Neural progenitor cell (in vitro differentiated cells): ENCODE data around the gene TBC1D9. TPM values are rescaled to one million over a fixed set of nuclear protein-coding genes. Genes with fewer than 3 reads are reported as not detected.

Experiments
- DNase-seq: peaks from one replicate; pipeline ENCODE4 v3.0.0-alpha.2; 2016; ENCODE audit warnings: low spot score
- H2AFZ ChIP-seq: fragments of 200-600 bp; sonication (generic); replicated peaks from 2 replicates; pipeline ENCODE4 v1.6.1; 2016; ENCODE audit warnings: antibody characterized with exemption
- H3F3A ChIP-seq: fragments of 200-600 bp; sonication (generic); 2 replicates; pipeline ENCODE4 v1.6.1; 2016; ENCODE audit warnings: antibody characterized with exemption, low read depth
- H3K27ac ChIP-seq: fragments of 200-600 bp; sonication (generic); 2 replicates; pipeline ENCODE4 v1.5.1; 2016; ENCODE audit warnings: mild to moderate bottlenecking
- H3K27me3 ChIP-seq: fragments of 200-600 bp; sonication (generic); 2 replicates; pipeline ENCODE4 v1.6.1; 2016; ENCODE audit warnings: mild to moderate bottlenecking, moderate library complexity
- H3K36me3 ChIP-seq: fragments of 200-600 bp; sonication (generic); 2 replicates; pipeline ENCODE4 v1.5.1; 2016
- H3K4me1 ChIP-seq: fragments of 200-600 bp; sonication (generic); 2 replicates; pipeline ENCODE4 v1.6.1; 2016; ENCODE audit warnings: mixed run types
- H3K4me2 ChIP-seq: fragments of 200-600 bp; sonication (generic); 2 replicates; pipeline ENCODE4 v1.6.1; 2016
- H3K4me3 ChIP-seq: fragments of 200-600 bp; sonication (generic); 2 replicates; pipeline ENCODE4 v1.5.1; 2016
- H3K79me2 ChIP-seq: fragments of 200-600 bp; sonication (generic); 2 replicates; pipeline ENCODE4 v1.6.1; 2016; ENCODE audit warnings: low read depth
- H3K9ac ChIP-seq: fragments of 200-600 bp; sonication (generic); 2 replicates; pipeline ENCODE4 v1.6.1; 2016
- H3K9me3 ChIP-seq: fragments of 200-600 bp; sonication (generic); 2 replicates; pipeline ENCODE4 v1.5.1; 2016; ENCODE audit warnings: low read depth
- H4K20me1 ChIP-seq: fragments of 200-600 bp; sonication (generic); 2 replicates; pipeline ENCODE4 v1.6.1; 2016; ENCODE audit warnings: low read depth
- H3K27ac Mint-ChIP-seq: 3 replicates; pipeline ENCODE4 v1.8.0; 2021; ENCODE audit warnings: mixed read lengths
- H3K27me3 Mint-ChIP-seq: 2 replicates; pipeline ENCODE4 v1.8.0; 2022; ENCODE audit warnings: low read depth, mild to moderate bottlenecking, inconsistent platforms, moderate library complexity, mixed read lengths; ENCODE audit not compliant: insufficient read depth
- H3K36me3 Mint-ChIP-seq: 3 replicates; pipeline ENCODE4 v1.8.0; 2021; ENCODE audit warnings: mixed read lengths
- H3K4me1 Mint-ChIP-seq: 3 replicates; pipeline ENCODE4 v1.8.0; 2021; ENCODE audit warnings: mixed read lengths
- H3K4me3 Mint-ChIP-seq: 3 replicates; pipeline ENCODE4 v1.8.0; 2021; ENCODE audit warnings: mild to moderate bottlenecking, moderate library complexity, mixed read lengths
- H3K9me3 Mint-ChIP-seq: 3 replicates; pipeline ENCODE4 v1.8.0; 2020; ENCODE audit warnings: mixed read lengths
- EZH2 ChIP-seq: fragments of 200-600 bp; sonication (generic); IDR thresholded peaks from 2 replicates; pipeline ENCODE4 v1.6.1; 2017; ENCODE audit warnings: antibody characterized with exemption, mild to moderate bottlenecking, moderate library complexity
- EZH2phosphoT487 ChIP-seq: fragments of 200-600 bp; sonication (generic); IDR thresholded peaks from 2 replicates; pipeline ENCODE4 v1.6.1; 2017; ENCODE audit warnings: antibody characterized with exemption
- total RNA-seq: library from RNA; depleted of rRNA; stranded (reverse); fragments of >200 nt; gene quantifications from 2 replicates; pipeline ENCODE4 v1.2.3, GENCODE V29; 2015; ENCODE audit warnings: low replicate concordance
- TF ChIP-seq, protein P1 (sequence below): fragments of 200-600 bp; sonication (generic); IDR thresholded peaks from 2 replicates; pipeline ENCODE4 v1.5.1; 2017; ENCODE audit warnings: antibody characterized with exemption, mild to moderate bottlenecking

The TBC1D9 gene
- total RNA-seq, 1 donor from 2014 or later, result 11.3 TPM

DNA sequence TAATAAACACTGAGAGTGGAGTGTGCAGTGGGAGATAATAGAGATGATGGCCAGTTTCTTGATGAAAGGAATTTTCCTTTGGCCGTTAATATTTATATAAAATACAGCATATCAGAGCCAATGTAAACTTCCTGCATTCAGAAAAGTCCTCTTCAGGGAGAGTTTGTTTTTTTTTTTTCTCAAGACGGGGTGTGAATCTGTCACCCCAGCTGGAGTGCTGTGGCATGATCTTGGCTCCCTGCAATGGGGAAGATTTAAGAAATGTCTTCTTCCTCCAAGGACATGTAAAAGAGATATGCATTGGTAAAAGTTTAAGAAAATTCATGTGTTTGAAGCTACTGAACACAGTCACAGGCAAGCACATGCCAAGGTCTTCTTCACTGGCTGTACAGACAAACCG lies 25.4 kb upstream of the TBC1D9 start:
- Histone ChIP-seq H3F3A (no peaks in the 10 kb centered on the region), H3K27me3 (no peaks in the 10 kb centered on the region), H3K4me1 (no peaks in the 10 kb centered on the region), H3K9me3 (no peaks in the 10 kb centered on the region), H3K9ac (no peak overlapping the region), H3K27ac (no peak overlapping the region), H3K79me2 (no peaks in the 10 kb centered on the region), H3K4me2 (no peak overlapping the region), H4K20me1 (no peaks in the 10 kb centered on the region), H3K36me3 (no peaks in the 10 kb centered on the region), H3K4me3 (no peak overlapping the region), H2AFZ (no peak overlapping the region)
- TF ChIP-seq EZH2phosphoT487 (no peak), EZH2 (no peak)
- TF ChIP-seq, protein P1, sequence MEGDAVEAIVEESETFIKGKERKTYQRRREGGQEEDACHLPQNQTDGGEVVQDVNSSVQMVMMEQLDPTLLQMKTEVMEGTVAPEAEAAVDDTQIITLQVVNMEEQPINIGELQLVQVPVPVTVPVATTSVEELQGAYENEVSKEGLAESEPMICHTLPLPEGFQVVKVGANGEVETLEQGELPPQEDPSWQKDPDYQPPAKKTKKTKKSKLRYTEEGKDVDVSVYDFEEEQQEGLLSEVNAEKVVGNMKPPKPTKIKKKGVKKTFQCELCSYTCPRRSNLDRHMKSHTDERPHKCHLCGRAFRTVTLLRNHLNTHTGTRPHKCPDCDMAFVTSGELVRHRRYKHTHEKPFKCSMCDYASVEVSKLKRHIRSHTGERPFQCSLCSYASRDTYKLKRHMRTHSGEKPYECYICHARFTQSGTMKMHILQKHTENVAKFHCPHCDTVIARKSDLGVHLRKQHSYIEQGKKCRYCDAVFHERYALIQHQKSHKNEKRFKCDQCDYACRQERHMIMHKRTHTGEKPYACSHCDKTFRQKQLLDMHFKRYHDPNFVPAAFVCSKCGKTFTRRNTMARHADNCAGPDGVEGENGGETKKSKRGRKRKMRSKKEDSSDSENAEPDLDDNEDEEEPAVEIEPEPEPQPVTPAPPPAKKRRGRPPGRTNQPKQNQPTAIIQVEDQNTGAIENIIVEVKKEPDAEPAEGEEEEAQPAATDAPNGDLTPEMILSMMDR, result no peak
- H3K4me1 Mint-ChIP-seq, result no peaks in the 10 kb centered on the region
- no peak overlapping the region for H3K4me3 Mint-ChIP-seq
- H3K36me3 Mint-ChIP-seq, result no peaks in the 10 kb centered on the region
- no peak overlapping the region for H3K27ac Mint-ChIP-seq
- peaks cover 2% of the 10 kb centered on the region for H3K9me3 Mint-ChIP-seq
- DNase-seq, result no peak
- peaks cover 2% of the 10 kb centered on the region for H3K27me3 Mint-ChIP-seq

DNA sequence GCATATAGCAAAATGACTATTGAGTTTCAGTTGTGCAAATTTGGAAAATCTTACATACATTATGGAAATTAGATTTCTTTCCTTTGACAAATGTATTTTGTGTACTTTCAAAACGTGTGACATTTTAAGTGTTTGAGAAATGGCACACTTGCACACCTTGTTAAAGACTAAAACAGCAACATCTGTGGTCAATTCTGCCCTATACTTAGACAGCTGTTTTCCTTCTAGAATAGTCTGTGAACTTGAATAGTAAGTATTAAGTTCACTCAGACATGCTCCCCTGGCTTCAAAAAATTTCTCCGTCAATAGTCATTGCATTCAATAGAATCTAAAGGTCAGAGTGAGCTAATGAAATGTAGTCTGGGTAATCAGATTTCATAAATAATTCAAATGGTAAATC lies 21.7 kb upstream of the TBC1D9 start:
- Histone ChIP-seq H3K4me1 (no peaks in the 10 kb centered on the region), H2AFZ (no peak overlapping the region), H4K20me1 (no peaks in the 10 kb centered on the region), H3K9me3 (no peaks in the 10 kb centered on the region), H3K4me2 (no peak overlapping the region), H3K79me2 (no peaks in the 10 kb centered on the region), H3K9ac (no peak overlapping the region), H3K27me3 (no peaks in the 10 kb centered on the region), H3F3A (no peaks in the 10 kb centered on the region), H3K4me3 (no peak overlapping the region), H3K36me3 (no peaks in the 10 kb centered on the region), H3K27ac (no peak overlapping the region)
- peaks cover 2% of the 10 kb centered on the region for H3K27me3 Mint-ChIP-seq
- TF ChIP-seq EZH2phosphoT487 (no peak), EZH2 (no peak)
- TF ChIP-seq, protein P1, result no peak
- H3K4me3 Mint-ChIP-seq, result no peak overlapping the region
- no peaks in the 10 kb centered on the region for H3K36me3 Mint-ChIP-seq
- no peak overlapping the region for H3K27ac Mint-ChIP-seq
- H3K4me1 Mint-ChIP-seq, result no peaks in the 10 kb centered on the region
- H3K9me3 Mint-ChIP-seq, result peaks cover 2% of the 10 kb centered on the region
- DNase-seq, result no peak

DNA sequence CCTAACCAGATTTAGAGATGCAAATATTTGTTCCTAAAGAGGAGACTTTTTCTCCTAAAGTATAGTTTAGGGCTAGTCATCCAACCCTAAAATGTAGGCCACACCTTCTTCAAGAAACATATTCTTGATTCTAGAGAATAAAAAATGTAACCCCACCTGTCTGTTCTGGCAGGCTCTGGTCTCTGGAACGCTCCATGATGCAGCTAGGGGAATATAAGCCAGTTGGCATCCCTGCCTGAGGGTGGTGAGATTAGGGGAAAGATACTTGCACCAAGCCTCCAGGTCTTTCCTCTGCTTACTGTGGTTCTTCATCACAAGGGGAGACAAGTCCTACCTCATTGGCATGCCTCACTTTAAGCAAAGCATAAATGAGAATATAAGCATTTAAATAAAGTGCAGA lies 21.2 kb upstream of the TBC1D9 start:
- H3K9me3 ChIP-seq, result no peaks in the 10 kb centered on the region
- H3K9me3 Mint-ChIP-seq, result no peaks in the 10 kb centered on the region
- no peaks in the 10 kb centered on the region for H3K4me1 ChIP-seq
- H3K9ac ChIP-seq, result no peak overlapping the region
- TF ChIP-seq, protein P1, result no peak
- TF ChIP-seq EZH2phosphoT487, result no peak
- no peak for TF ChIP-seq EZH2
- H3K4me2 ChIP-seq, result no peak overlapping the region
- no peaks in the 10 kb centered on the region for H3K79me2 ChIP-seq
- H3K4me1 Mint-ChIP-seq, result no peaks in the 10 kb centered on the region
- H4K20me1 ChIP-seq, result no peaks in the 10 kb centered on the region
- H3K27ac Mint-ChIP-seq, result no peak overlapping the region
- no peak overlapping the region for H3K4me3 Mint-ChIP-seq
- H3K4me3 ChIP-seq, result no peak overlapping the region
- no peak for DNase-seq
- H3F3A ChIP-seq, result no peaks in the 10 kb centered on the region
- no peaks in the 10 kb centered on the region for H3K27me3 ChIP-seq
- no peak overlapping the region for H3K27ac ChIP-seq
- H3K27me3 Mint-ChIP-seq, result no peaks in the 10 kb centered on the region
- H3K36me3 ChIP-seq, result no peaks in the 10 kb centered on the region
- no peak overlapping the region for H2AFZ ChIP-seq
- no peaks in the 10 kb centered on the region for H3K36me3 Mint-ChIP-seq
